Activated CD8-positive, alpha-beta T cell treated with anti-CD3 and anti-CD28 coated beads for 36 hours (primary cell): ENCODE results near the gene HOXA5. TPM values are rescaled to one million over a fixed set of nuclear protein-coding genes. Genes with fewer than 3 reads are reported as not detected.

Experiments
- ATAC-seq: fragments of 200-7000 bp; cut with Tn5 transposase; one replicate; pipeline ENCODE4 v1.10.0; 2021; ENCODE audit warnings: mild to moderate bottlenecking, moderate library complexity
- CTCF ChIA-PET: fragments of 350-600 bp; sonication (Branson Sonifier 250); formaldehyde crosslinking; loops from one replicate; lab custom pipeline; 2021; ENCODE audit warnings: antibody characterized with exemption; lab: Charles Lee
- POLR2A ChIA-PET: fragments of 350-600 bp; sonication (Branson Sonifier 250); formaldehyde crosslinking; loops from one replicate; lab custom pipeline; 2021; ENCODE audit warnings: antibody characterized with exemption; lab: Charles Lee
- DNase-seq: peaks from one replicate; pipeline ENCODE4 v3.0.0-alpha.2; 2020
- H3K27ac Mint-ChIP-seq: one replicate; pipeline ENCODE4 v1.8.0; 2021; ENCODE audit warnings: mild to moderate bottlenecking, mixed read lengths
- H3K27me3 Mint-ChIP-seq: one replicate; pipeline ENCODE4 v1.8.0; 2021; ENCODE audit warnings: mixed read lengths
- H3K36me3 Mint-ChIP-seq: one replicate; pipeline ENCODE4 v1.8.0; 2021; ENCODE audit warnings: low read depth, mixed read lengths
- H3K4me1 Mint-ChIP-seq: one replicate; pipeline ENCODE4 v1.8.0; 2021; ENCODE audit warnings: low read depth, mixed read lengths
- H3K4me3 Mint-ChIP-seq: one replicate; pipeline ENCODE4 v1.8.0; 2021; ENCODE audit warnings: mild to moderate bottlenecking, moderate library complexity, mixed read lengths
- H3K9me3 Mint-ChIP-seq: one replicate; pipeline ENCODE4 v1.8.0; 2021; ENCODE audit warnings: mixed read lengths
- CTCF ChIP-seq: fragments of 200-600 bp; IDR thresholded peaks from one replicate; pipeline ENCODE4 v1.8.0; 2022; ENCODE audit warnings: antibody characterized with exemption, mild to moderate bottlenecking
- intact Hi-C: fragments of 100-400 bp; cut with micrococcal nuclease; formaldehyde crosslinking; loops from one replicate; pipeline ENCODE4 v1.10.0; 2022
- total RNA-seq, 2 experiments: library from RNA; stranded (reverse); gene quantifications; one replicate each; pipeline ENCODE4 v1.2.3, GENCODE V29; 2021

The HOXA5 gene
- total RNA-seq, 2 experiments from 2014 or later, result not detected

- Mint-ChIP-seq H3K9me3 (no peaks in the 10 kb centered on the region), H3K36me3 (no peaks in the 10 kb centered on the region), H3K4me1 (peaks cover 15% of the 10 kb centered on the region), H3K27me3 (peaks cover 69% of the 10 kb centered on the region), H3K4me3 (no peak overlapping the region), H3K27ac (no peak overlapping the region)
- DNase-seq (no peak), ATAC-seq (no peak)
- POLR2A ChIA-PET, result no interaction called here
- CTCF ChIA-PET, result interaction anchor here (0.7 to 10.4 kb wide), 27 partner anchors 8 to 1288 kb away, joined by 3 to 61 read pairs (median 5); partner anchors contain the start of genes EVX1, HOXA3 and HOXA7
- intact Hi-C loops, result no loop called here
- no peak for TF ChIP-seq CTCF
Measured at GRCh38 chr7:27180431-27181420, 37.2 kb upstream of the HOXA5 start.

- POLR2A ChIA-PET, result no interaction called here
- no peak overlapping the region for H3K4me3 Mint-ChIP-seq
- H3K36me3 Mint-ChIP-seq, result no peaks in the 10 kb centered on the region
- peak; percentile 73 for DNase-seq
- no peak overlapping the region for H3K27ac Mint-ChIP-seq
- peaks cover 68% of the 10 kb centered on the region for H3K27me3 Mint-ChIP-seq
- CTCF ChIA-PET, result interaction anchor here (0.6 to 10.4 kb wide), 37 partner anchors 9 to 1287 kb away, joined by 3 to 61 read pairs (median 4); partner anchors contain the start of genes EVX1, HOXA3 and HOXA7
- ATAC-seq, result peak; percentile 78
- H3K4me1 Mint-ChIP-seq, result peaks cover 5% of the 10 kb centered on the region
- intact Hi-C loops, result no loop called here
- no peaks in the 10 kb centered on the region for H3K9me3 Mint-ChIP-seq
- peak; percentile 84 for TF ChIP-seq CTCF
Measured at GRCh38 chr7:27179503-27180430, 36.3 kb upstream of the HOXA5 start.

- H3K36me3 Mint-ChIP-seq, result no peaks in the 10 kb centered on the region
- peaks cover 70% of the 10 kb centered on the region for H3K27me3 Mint-ChIP-seq
- DNase-seq (no peak), ATAC-seq (no peak)
- no peaks in the 10 kb centered on the region for H3K9me3 Mint-ChIP-seq
- no peak for TF ChIP-seq CTCF
- no peak overlapping the region for H3K27ac Mint-ChIP-seq
- CTCF ChIA-PET, result interaction anchor here (0.6 to 10.4 kb wide), 29 partner anchors 9 to 1287 kb away, joined by 3 to 61 read pairs (median 5); partner anchors contain the start of genes EVX1 and HOXA6
- H3K4me1 Mint-ChIP-seq, result peaks cover 6% of the 10 kb centered on the region
- intact Hi-C loops, result no loop called here
- POLR2A ChIA-PET, result no interaction called here
- H3K4me3 Mint-ChIP-seq, result no peak overlapping the region
Measured at GRCh38 chr7:27179030-27179429, 35.5 kb upstream of the HOXA5 start.

- DNase-seq (no peak), ATAC-seq (no peak)
- POLR2A ChIA-PET, result interaction anchor here (1.1 kb wide), 1 partner anchor 16 kb away, joined by 3 read pairs; no protein-coding TSS in a partner anchor
- peaks cover 6% of the 10 kb centered on the region for H3K4me1 Mint-ChIP-seq
- CTCF ChIA-PET, result interaction anchor here (0.9 to 10.4 kb wide), 15 partner anchors 9 to 497 kb away, joined by 3 to 61 read pairs (median 8); partner anchors contain the start of gene HOXA6
- peaks cover 70% of the 10 kb centered on the region for H3K27me3 Mint-ChIP-seq
- no peak overlapping the region for H3K4me3 Mint-ChIP-seq
- intact Hi-C loops, result no loop called here
- no peak overlapping the region for H3K27ac Mint-ChIP-seq
- no peaks in the 10 kb centered on the region for H3K9me3 Mint-ChIP-seq
- TF ChIP-seq CTCF, result no peak
- no peaks in the 10 kb centered on the region for H3K36me3 Mint-ChIP-seq
Measured at GRCh38 chr7:27178366-27178765, 34.9 kb upstream of the HOXA5 start.
